HG03097 (cell line): Measurements from ENCODE around the gene VAV2.
"Not testable (repeated sequence)": the region's sequence is repeated elsewhere in the genome, so short reads cannot be mapped to it uniquely, and the experiment has no call there.

ENCODE experiments used
- ATAC-seq: cut with Tn5 transposase; IDR thresholded peaks from one replicate; pipeline ENCODE4 v1.9.1; 2021; ENCODE audit not compliant: unreplicated experiment, low FRiP score

VAV2 gene

DNA sequence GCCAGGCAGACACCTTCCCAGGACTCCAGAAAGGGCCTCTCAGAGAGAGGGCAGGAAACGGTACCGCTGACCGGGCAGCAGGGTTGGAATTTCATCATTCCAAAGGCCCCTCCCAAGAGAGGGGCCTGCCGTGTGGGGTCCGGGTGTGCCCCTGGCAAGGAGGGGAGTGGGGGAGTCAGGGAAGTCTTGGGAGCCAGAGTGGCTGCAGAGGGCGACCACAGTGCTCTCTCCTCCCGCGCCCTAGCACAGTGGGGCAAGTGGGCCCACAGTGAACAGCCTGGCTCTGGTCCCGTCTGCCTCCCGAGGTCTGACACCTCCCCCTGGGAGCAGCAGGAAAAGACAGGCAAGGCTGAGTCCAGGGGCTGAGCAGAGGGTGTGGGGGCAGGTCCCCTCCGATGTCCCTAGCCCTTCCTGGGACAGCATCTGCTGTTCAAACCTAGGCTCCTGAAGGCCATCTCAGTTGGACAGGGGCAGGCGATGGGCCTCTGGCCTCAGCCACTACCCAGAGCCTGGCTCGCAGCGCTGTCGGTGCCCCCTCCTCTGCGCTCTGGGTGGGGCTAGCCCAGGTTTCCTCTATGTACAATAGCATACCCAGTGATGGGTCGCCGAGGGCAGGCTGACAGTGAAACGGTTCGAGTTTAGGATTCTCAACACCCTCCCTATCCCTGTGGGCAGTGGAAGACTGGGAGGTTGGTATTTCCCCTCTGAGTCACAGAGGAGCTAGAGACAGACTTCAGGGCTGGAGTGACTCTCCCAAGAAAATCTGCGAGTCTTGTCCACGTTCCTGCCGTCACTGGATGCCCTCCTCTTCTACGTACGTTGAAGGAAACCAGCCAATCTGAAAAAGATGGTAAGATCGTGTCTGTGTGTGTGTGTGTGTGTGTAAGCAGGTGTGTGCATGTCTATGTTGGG is 228.6 kb downstream of the VAV2 start:
- ATAC-seq = no peak

DNA sequence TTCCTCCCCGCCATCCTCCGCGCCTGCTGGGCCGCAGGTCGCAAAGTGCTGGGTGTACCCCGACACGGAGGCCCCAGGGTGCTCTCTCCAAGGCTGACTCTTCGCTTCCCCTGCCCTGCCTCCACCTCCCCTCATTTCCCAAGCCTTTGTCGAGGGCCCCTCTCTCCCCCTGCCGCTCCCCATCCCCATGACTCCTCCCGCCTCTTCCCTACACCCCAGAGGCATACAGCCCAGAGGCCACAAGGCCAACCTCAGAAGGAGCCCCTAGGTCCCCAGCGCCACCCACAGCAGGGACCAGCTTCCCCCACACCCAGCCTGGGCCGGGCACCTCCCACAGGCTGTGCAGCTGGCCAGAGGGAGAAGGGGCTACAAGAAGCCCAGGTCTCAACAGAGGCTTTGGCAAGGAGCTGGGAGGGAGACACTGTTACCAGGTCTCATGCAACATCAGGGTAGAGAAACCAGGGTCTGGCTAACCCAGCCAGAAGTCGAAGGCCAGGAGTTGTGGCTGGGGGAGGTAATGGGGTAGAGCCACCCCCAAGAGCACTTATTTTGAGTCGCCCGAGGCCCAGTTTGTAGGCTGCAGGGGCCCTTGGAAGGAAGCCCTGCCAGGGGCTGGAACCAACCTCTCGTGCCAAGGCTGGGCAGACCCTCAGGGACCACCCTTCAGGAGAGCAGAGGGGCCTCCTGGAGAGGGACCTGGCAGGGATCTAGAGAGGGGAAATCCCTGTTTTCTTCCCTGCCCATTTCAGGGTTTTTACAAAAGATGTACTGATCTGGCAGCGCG is 229.4 kb downstream of the VAV2 start:
- ATAC-seq = no peak

DNA sequence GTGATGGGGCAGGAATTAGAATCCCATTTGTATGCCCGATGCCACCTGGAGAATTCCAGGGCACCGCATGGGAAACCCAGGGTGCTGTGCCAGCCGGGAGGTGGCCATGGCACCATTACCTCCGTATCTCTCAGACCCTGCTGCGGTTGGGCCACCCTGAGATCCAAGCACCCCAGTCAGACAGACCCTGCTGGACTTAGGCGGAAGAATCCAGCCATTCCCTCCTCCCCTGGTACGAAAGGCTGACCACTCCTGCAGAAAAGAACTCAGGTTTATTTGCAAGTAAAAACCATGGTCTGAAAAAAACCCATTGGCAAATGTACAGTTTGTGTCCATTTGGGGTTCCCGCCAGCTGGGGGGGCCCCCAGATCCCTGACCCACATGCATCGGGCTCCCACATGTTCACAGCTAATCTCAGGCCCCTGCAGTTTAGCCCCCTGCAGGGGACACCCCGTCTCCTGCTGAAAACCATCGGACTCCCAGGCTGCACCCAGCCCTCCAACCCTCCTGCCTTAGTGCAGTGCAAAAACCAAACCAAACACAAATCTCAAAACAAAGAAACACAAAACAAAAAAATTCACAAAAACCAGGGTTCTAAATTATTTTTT is 230.4 kb downstream of the VAV2 start:
- ATAC-seq = no peak

DNA sequence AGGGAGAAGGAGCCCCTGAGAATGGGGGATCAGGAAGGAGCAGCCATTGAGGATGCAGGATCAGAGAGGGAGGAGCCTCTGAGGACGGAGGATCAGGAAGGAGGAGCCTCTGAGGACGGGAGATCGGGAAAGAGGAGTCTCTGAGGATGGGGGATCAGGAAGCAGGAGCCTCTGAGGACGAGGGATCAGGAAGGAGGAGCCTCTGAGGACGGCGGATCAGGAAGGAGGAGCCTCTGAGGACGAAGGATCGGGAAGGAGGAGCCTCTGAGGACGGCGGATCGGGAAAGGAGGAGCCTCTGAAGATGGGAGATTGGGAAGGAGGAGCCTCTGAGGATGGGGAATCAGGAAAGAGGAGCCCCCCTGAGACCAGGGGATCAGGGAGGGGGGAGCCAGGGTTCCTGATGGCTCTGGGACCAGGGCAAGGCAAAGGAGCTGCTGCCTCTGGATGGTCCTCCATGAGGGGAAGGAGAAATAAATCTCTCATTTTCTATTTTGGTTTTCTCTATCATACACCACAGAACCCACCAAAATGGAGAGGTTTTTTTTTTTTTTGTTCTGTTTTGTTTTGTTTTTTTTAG is 231.3 kb downstream of the VAV2 start:
- no peak for ATAC-seq

DNA sequence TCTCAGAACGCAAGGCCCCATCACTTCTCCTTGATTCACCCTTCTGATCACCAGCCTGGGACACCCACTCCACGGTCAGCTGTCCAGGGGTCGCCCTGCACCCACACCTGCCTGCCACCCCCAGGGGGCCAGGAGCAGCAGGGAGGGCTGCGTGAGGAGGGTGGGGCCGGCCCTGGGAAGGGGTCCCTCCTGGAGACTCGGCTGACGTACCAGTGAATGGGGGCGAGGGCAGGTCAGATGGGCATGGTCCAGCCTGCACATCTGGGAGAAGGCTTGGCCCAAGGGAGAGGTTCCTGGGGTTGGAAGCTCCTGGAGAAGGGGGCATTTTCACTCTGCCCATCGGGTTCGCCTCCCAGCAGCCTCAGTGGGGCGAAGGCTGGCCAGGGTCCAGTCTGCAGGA is 232.2 kb downstream of the VAV2 start:
- ATAC-seq = no peak

DNA sequence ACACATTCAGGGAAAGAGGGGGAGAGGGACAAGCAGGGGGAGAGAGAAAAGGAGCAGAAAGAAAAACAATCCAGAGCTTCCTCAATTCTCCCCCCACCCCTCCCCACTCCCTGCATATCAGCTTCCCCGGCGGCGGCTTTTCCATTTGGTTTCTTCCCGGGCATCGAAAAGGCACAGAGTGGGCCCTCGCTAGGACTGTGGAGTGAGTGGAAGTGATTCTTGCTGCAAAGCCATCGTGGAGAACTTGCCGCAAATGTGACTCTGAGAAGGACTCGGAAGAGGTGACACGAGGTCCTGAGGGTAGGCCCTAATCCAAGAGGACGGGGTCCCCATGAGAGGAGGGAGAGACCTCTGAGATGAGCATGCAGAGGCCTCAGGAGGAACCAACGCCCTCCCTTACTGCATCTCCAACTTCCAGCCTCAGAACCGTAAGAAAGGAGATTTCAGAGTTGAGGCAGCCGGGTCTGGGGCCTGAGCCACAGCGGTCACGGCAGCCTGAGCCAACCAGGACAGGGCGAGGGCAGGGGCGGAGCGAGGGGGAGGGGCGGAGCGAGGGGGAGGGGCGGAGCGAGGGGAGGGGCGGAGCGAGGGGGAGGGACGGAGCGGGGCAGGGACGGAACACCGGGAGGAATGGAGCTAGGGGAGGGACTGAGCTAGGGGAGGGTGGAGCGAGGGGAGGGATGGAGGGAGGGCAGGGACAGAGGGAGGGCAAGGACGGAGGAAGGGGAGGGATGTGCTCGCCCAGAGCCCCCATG is 232.8 kb downstream of the VAV2 start:
- no peak for ATAC-seq

DNA sequence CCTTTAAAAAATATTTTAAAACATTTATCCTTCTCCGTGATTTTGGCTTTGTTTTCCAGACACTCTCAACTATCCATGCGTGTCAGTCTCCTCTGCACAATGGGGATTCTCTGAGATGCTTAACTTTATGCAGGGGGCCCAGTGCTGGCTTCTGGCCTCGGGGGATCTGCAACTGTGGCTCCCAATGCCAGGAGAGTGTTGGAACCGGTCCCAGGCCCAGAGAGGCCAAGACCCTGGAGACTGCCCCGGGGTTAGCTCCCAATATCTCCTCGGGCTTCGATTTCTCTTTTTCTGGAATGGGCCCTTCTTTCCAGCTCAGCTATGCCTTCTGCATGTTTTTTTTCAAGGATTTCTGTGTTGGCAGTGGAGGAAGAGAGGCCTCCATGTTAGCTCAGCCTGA is 233.9 kb downstream of the VAV2 start:
- ATAC-seq = no peak

DNA sequence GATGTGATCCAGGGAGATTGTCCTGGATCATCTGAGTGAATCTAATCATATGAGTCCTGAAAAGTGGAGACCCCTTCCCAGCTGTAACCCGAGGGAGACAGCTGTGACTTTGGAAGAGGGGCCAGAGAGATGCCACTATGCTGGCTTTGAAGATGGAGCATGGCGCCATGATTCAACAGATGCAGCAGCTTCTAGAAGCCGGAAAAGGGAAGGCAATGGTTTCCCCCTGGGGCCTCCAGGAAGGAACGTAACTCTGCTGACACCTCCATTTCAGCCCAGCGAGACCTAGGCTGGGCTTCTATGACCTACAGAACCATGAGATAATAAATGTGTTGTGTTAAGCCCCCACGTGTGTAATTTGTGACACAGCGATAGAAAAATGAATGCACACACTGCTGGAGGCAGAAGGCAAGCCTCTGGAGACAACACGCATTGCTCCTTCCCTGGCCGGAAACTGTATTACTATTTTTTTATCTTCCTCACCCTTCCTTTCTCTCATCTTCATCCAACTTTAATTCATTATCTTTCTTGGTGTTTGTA is 237.4 kb downstream of the VAV2 start:
- ATAC-seq = no peak

DNA sequence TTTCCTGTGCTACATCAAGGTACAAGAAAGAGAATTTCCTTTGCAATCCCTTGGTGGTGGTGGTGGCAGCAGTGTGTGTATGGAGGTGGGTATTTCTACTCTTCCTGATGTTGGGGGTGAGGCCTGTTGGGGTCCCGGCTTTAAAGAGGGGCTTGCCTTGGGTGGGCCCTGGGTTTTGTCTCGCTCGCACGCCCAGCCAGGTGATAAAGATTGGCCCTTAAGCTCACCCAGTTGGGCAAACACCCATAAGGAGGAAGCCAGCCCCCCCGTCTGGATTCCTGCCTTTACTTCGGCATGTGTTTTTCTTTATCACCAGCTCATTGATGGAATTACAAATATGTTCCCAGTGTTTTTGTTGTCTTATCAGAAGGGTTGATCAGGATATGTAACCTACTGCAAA is 237.9 kb downstream of the VAV2 start:
- no peak for ATAC-seq

DNA sequence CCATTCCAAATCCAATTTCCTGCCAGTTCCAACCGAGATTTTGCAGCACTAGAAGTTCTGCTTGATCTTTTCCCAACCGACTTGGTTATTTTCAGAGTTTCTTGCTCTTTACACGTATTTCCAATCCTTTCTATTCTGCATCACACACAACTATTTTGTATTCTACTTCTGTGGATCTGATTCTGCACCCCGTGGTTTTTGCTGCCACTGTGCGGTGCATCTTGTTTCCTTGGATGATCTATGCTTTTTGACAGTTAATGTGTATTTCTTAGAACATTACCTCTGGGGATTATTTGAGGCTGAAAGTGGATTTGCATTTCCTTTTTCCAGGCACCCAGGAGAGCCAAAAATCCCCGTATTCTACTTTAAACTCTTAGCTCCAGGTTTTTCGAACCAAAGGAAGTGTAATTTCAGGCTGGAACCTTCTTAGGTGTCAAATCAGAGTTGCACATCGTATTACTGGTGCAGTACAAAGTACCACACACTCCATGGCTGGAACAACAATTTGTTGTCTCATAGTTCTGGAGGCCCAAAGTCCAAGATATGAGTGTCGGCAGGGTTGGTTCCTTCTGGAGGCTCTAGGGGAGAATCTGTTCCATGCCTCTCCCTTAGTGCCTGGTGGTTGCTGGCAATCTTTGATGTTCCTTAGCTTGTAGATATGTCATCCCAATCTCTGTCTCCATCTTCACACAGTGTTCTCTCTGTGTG is 239.2 kb downstream of the VAV2 start:
- no peak for ATAC-seq

DNA sequence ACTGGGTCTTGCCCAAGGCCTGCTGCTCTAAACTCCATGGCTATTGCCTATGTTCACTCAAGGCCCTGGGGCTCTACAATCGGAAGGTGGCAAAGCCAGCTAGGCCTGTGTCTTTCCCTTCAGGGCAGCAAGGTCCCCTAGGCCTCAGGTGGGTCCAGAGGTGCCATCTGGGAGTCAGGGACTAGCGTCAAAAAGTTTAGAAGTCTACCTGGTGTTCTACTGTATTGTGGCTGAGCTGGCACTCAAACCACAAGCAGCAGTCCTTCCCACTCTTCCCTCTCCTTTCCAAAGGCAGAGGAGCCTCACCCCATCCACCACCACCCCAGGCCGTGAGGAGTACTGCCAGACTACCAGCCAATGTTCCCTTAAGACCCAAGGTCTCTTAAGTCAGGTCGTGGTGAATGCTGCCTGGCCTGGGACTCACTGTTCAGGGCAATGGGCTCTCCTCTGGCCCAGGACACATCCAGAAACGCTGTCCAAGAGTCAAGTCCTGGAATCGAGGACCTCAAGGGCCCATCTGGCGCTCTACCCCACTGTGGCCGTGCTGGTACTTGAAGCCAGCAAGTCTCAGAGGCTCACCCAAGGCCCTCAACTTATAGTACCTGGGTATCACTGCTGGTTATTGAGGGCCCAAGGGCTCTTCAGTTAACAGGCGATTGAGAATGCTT is 241.0 kb downstream of the VAV2 start:
- ATAC-seq = no peak

DNA sequence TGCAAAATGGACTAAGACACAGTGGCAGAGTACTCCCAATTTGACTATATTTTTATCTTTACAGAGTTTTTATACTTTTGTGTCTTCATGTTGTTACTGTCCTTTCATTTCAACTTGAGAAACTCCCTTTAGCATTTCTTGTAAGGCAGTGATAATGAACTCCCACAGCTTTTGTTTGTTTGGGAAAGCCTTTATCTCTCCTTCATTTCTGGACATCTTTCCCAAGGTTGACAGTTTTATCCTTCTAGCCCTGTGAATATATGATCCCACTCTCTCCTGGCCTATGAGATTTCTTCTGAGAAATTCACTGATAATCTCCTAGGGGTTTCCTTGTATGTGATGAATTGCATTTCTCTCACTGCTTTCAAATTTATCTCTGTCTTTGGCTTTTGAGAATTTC is 244.8 kb downstream of the VAV2 start:
- ATAC-seq = no peak

DNA sequence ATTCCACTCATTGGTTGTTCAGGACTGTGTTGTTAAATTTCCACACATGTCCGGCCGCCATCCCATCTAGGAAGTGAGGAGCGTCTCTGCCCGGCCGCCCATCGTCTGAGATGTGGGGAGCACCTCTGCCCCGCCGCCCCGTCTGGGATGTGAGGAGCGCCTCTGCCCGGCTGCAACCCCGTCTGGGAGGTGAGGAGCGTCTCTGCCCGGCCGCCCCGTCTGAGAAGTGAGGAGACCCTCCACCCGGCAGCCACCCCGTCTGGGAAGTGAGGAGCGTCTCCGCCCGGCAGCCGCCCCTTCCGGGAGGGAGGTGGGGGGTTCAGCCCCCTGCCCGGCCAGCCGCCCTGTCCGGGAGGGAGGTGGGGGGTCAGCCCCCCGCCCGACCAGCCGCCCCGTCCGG is 247.6 kb downstream of the VAV2 start:
- not testable (repeated sequence) for ATAC-seq

DNA sequence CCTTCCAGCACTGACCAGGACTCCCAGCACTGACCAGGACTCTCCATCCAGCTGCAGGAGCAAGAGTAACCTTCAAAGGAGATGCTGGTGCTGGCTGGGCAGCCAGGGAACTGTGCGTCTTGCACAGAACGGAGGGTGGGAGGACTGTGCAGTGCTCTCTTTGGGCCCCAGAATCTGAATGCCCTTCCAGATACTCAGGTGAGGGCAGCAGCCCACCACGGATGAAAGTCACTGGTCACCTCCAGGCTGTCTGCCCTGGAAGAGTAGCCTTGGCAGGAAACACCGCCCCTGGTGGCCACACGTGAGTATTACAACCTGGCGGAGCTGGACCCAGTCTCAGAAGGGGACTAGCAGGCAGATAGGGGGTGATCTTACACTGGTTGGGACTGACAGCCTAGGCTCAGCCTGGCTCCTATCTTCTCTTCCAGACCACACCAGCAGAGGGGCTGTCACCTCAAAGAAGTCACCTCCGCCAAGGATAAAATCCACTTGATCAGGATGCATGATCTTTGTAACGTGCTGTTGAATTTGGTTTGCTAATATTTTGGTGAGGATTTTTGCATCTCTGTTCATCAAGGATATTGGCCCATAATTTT is 249.2 kb downstream of the VAV2 start:
- ATAC-seq = no peak

DNA sequence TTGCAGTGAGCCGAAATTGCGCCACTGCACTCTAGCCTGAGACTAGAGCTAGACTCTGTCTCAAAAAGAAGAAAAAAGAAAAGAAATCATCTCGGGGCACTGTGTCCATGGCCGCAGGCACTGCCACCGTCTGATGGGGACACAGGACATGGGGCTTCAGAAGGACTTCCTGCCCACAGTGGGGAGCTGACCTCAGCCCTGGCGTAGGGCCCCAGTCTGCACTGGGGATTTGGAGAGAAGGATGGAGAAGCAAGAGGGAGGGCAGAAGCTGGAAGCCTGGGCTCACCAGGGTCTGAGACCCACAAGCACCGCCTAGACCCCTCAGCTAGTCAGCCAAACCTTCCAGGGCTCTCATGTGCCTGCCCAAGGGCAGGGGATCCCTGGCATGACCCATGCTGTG is 249.9 kb downstream of the VAV2 start:
- no peak for ATAC-seq

DNA sequence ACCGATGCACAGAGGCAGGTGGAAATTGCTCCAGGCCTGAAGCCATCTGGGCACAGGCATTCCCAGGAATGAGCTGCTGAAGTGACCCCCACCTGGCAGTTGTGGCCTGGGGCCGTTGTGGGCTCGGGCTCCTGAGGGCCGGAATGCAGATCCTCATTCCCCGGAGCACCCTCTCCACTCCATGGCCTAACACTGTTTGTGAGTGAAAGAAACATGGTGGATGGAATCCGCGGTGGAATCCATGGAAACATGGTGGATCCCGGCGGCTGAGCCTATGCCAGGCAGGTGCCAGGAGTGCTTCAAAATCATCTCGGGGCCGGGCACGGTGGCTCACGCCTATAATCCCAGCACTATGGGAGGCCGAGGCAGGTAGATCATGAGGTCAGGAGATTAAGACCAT is 250.4 kb downstream of the VAV2 start:
- ATAC-seq = no peak

DNA sequence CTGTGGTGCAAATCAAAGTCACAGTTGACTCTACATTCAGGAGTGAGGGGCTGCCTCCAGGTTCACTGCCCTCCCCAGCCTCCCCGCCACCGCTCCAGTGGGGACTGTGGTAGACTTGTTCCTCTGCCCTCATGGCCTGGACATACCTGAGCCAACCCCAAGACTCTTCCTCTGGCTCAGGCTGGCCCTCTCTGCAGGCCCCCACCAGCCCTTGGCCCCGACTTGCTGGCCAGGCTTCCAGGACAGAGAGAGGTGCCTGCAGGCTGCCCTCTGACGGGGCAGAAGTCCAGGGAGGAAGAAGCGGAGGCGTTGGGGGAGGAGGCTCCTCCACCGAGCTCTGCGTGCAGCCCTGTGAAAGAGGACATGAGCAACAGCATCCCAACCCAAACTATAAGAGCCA is 251.2 kb downstream of the VAV2 start:
- ATAC-seq = no peak

DNA sequence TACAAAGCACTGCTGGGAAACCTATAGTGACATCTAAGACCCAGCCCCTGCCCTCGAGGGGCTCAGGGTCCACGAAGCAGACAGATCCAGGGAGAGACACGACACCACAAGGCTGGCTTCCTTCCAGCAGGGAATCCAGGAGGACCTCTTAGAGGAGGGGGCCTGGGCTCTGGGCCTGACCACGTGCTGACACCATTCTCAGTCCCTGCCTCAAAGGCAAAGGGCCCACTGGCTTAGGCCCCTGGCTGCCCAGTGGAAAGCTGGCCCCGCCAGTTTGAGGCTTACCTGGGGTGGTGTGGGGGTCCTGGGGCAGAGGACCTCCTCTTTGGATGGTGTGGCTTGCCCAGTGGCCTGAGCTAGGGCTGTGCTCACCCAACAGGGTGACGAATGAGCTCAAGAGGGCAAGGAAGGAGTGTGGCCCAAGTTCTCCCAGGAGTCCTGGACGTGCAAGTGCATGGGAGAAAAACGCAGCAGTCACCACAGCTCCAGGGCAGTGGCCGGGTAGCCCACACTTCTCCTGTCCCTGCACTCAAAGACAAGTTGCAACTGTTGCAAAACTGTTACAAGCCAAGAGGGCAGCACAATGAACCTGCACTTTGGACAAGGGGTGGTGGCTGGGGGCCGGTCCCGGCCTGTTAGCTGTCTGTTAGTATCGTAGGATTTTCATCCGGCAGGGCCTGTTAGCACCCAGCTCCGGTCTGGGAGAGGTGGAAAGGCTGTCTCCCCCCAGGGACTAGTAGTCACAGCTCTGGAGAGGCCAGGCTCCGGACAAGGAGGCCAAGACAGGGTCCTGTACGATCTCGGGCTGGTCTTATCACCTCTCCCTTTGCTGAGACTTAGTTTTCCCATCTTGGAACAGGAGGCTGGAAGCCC is 252.5 kb downstream of the VAV2 start:
- no peak for ATAC-seq
